GM18873 (cell line): ENCODE results near the gene MAPK9.

Source experiments
- ATAC-seq: cut with Tn5 transposase; IDR thresholded peaks from one replicate; pipeline ENCODE4 v1.9.1; 2021; ENCODE audit warnings: mild to moderate bottlenecking, moderate library complexity, moderate number of reproducible peaks; ENCODE audit not compliant: unreplicated experiment, low FRiP score

Gene MAPK9

GRCh38 chr5:180291943-180292831, at the start of gene MAPK9:
MAPK9 (minus strand) TSS chr5:180292083; CDS start chr5:180280561, 11,522 bp downstream.
- ATAC-seq = peak; percentile 67

- ATAC-seq = no peak
Measured at GRCh38 chr5:180341595-180341994, 49.7 kb upstream of the MAPK9 start.

GRCh38 chr5:180340856-180341255, 49.0 kb upstream of the MAPK9 start:
- no peak for ATAC-seq

- no peak for ATAC-seq
Measured at GRCh38 chr5:180339583-180340183, 47.8 kb upstream of the MAPK9 start.

GRCh38 chr5:180338001-180338707, 46.3 kb upstream of the MAPK9 start:
- no peak for ATAC-seq

GRCh38 chr5:180336234-180337020, 44.5 kb upstream of the MAPK9 start:
- no peak for ATAC-seq

GRCh38 chr5:180335614-180336233, 43.8 kb upstream of the MAPK9 start:
- ATAC-seq = no peak

- no peak for ATAC-seq
Measured at GRCh38 chr5:180334751-180335613, 43.1 kb upstream of the MAPK9 start.

- ATAC-seq = no peak
Measured at GRCh38 chr5:180334176-180334575, 42.3 kb upstream of the MAPK9 start.

- no peak for ATAC-seq
Measured at GRCh38 chr5:180333661-180334060, 41.8 kb upstream of the MAPK9 start.

GRCh38 chr5:180332861-180333260, 41.0 kb upstream of the MAPK9 start:
- no peak for ATAC-seq

- no peak for ATAC-seq
Measured at GRCh38 chr5:180332051-180332517, 40.2 kb upstream of the MAPK9 start.

- ATAC-seq = no peak
Measured at GRCh38 chr5:180331647-180331950, 39.7 kb upstream of the MAPK9 start.

GRCh38 chr5:180330810-180331646, 39.1 kb upstream of the MAPK9 start:
- no peak for ATAC-seq

GRCh38 chr5:180330270-180330648, 38.4 kb upstream of the MAPK9 start:
- no peak for ATAC-seq

- ATAC-seq = no peak
Measured at GRCh38 chr5:180329606-180330269, 37.9 kb upstream of the MAPK9 start.

GRCh38 chr5:180329138-180329435, 37.2 kb upstream of the MAPK9 start:
- ATAC-seq = no peak
